Measurements from ENCODE around the gene TBCK.

GRCh38 chr4:106261980-106262379 is 54.0 kb downstream of the TBCK start:
- no peak for TF ChIP-seq CTCF (optimal IDR thresholded peaks at IDR 0.05 in 1 of 3, IDR thresholded peaks at IDR 0.05 in 1 of 3, conservative IDR thresholded peaks at IDR 0.05 in 1 of 3; ENCODE audit: extremely low read depth in 1 of 3, insufficient read depth in 2 of 3, low read length in 3 of 3)
- TF ChIP-seq EZH2 (IDR thresholded peaks at IDR 0.05; ENCODE audit: low read length): no peak
